SK-N-SH treated with all-trans-retinoic acid at 6 μM for 48 hours (cell line): ENCODE data around the gene KCNMA1.

Source experiments
- ARNTL ChIP-seq: fragments of 450-650 bp; formaldehyde crosslinking; IDR thresholded peaks from 2 replicates; pipeline ENCODE4 v1.5.0; 2020; ENCODE audit warnings: low read depth, mild to moderate bottlenecking, moderate library complexity, borderline replicate concordance
- CREB5 ChIP-seq: fragments of 250-450 bp; sonication (Bioruptor Pico); IDR thresholded peaks from 2 replicates; pipeline ENCODE4 v1.5.1; 2020; ENCODE audit warnings: low read depth, mild to moderate bottlenecking, moderate library complexity
- ESRRG ChIP-seq: fragments of 250-450 bp; sonication (Bioruptor Pico); IDR thresholded peaks from 2 replicates; pipeline ENCODE4 v1.6.1; 2021; ENCODE audit warnings: mild to moderate bottlenecking
- ISL1 ChIP-seq: fragments of 250-450 bp; sonication (Bioruptor Pico); IDR thresholded peaks from 2 replicates; pipeline ENCODE4 v2.1.2; 2022; ENCODE audit warnings: mild to moderate bottlenecking, moderate library complexity
- PATZ1 ChIP-seq: fragments of 250-450 bp; sonication (Bioruptor Pico); IDR thresholded peaks from 2 replicates; pipeline ENCODE4 v1.8.0; 2020; ENCODE audit warnings: mild to moderate bottlenecking, moderate library complexity, borderline replicate concordance
- POU6F1 ChIP-seq: fragments of 250-450 bp; sonication (Bioruptor Pico); IDR thresholded peaks from 2 replicates; pipeline ENCODE4 v1.8.0; 2021; ENCODE audit warnings: low read depth, mild to moderate bottlenecking, moderate library complexity, borderline replicate concordance
- RARB ChIP-seq: fragments of 250-450 bp; sonication (Bioruptor Pico); IDR thresholded peaks from 2 replicates; pipeline ENCODE4 v1.8.0; 2021; ENCODE audit warnings: mild to moderate bottlenecking, moderate library complexity
- TCF4 ChIP-seq: fragments of 250-450 bp; sonication (Bioruptor Pico); IDR thresholded peaks from 2 replicates; pipeline ENCODE4 v1.8.0; 2021; ENCODE audit warnings: mild to moderate bottlenecking, moderate library complexity, borderline replicate concordance
- TOX ChIP-seq: fragments of 250-450 bp; sonication (Bioruptor Pico); IDR thresholded peaks from 2 replicates; pipeline ENCODE4 v1.8.0; 2021; ENCODE audit warnings: mild to moderate bottlenecking, moderate library complexity, borderline replicate concordance
- TSHZ2 ChIP-seq: fragments of 250-450 bp; sonication (Bioruptor Pico); IDR thresholded peaks from 2 replicates; pipeline ENCODE4 v1.5.0; 2020; ENCODE audit warnings: mild to moderate bottlenecking, moderate library complexity
- ZFP30 ChIP-seq: fragments of 450-650 bp; formaldehyde crosslinking; IDR thresholded peaks from 2 replicates; pipeline ENCODE4 v1.5.0; 2022; ENCODE audit warnings: mild to moderate bottlenecking, moderate library complexity
- ZNF565 ChIP-seq: fragments of 450-650 bp; formaldehyde crosslinking; conservative IDR thresholded peaks from 2 replicates; pipeline ENCODE4 v1.5.0; 2020; ENCODE audit warnings: low read depth, mild to moderate bottlenecking, moderate library complexity
- ZNF8 ChIP-seq: fragments of 450-650 bp; formaldehyde crosslinking; IDR thresholded peaks from 2 replicates; pipeline ENCODE4 v1.5.0; 2020; ENCODE audit warnings: mild to moderate bottlenecking, moderate library complexity

- TF ChIP-seq ZFP30 (no peak), PATZ1 (no peak), CREB5 (no peak), ESRRG (CRISPR knock-in tag) (no peak), ZNF565 (CRISPR knock-in tag) (no peak), ZNF8 (CRISPR knock-in tag) (no peak), RARB (CRISPR knock-in tag) (no peak), TCF4 (no peak), TOX (CRISPR knock-in tag) (no peak), TSHZ2 (no peak), ARNTL (CRISPR knock-in tag) (no peak), ISL1 (CRISPR knock-in tag) (no peak), POU6F1 (no peak)
Measured at GRCh38 chr10:76944640-76945039, 693.0 kb downstream of the KCNMA1 start.
